Gastroesophageal sphincter (tissue), 3 donors: Measurements from ENCODE around the gene SLC4A1AP.

Experiments used
- EP300 ChIP-seq: sonication (generic); formaldehyde crosslinking; IDR thresholded peaks from one replicate; pipeline ENCODE4 v1.6.1; 2017; ENCODE audit warnings: antibody characterized with exemption, mild to moderate bottlenecking
- TF ChIP-seq, protein P1 (sequence below), 4 experiments: fragments of 200-600 bp in 2 of 4; fragments of 450-650 bp in 2 of 4; sonication (generic) in 1 of 4; IDR thresholded peaks; one replicate each; pipeline ENCODE4 v1.5.1; 2017 to 2019; ENCODE audit warnings: antibody characterized with exemption in 4 of 4, mild to moderate bottlenecking in 2 of 4, moderate library complexity in 2 of 4

DNA sequence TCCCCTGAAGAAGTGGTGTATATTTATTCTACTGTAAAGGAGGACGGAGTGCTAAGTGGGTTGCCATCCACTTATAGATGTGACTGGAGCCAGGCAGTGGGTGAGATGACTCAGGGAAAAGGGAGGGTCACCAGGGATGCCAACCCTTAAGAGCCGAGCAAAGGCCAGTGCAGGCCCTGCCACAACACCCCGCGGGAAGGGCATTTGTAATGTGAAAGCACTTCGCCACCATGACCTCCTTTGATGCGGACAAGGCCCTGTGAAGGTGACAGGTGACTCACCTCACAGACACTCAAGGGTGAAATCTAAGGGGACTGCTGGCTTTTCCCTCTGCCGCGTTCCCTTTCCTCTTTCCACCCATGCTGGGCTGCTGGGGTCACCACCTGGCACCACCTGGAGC is 57.6 kb downstream of the SLC4A1AP start:
- TF ChIP-seq, protein P1, sequence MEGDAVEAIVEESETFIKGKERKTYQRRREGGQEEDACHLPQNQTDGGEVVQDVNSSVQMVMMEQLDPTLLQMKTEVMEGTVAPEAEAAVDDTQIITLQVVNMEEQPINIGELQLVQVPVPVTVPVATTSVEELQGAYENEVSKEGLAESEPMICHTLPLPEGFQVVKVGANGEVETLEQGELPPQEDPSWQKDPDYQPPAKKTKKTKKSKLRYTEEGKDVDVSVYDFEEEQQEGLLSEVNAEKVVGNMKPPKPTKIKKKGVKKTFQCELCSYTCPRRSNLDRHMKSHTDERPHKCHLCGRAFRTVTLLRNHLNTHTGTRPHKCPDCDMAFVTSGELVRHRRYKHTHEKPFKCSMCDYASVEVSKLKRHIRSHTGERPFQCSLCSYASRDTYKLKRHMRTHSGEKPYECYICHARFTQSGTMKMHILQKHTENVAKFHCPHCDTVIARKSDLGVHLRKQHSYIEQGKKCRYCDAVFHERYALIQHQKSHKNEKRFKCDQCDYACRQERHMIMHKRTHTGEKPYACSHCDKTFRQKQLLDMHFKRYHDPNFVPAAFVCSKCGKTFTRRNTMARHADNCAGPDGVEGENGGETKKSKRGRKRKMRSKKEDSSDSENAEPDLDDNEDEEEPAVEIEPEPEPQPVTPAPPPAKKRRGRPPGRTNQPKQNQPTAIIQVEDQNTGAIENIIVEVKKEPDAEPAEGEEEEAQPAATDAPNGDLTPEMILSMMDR (IDR thresholded peaks at IDR 0.05): no peak
- no peak for TF ChIP-seq EP300
